Measurements from ENCODE around the gene ABAT. TPM values are rescaled to one million over a fixed set of nuclear protein-coding genes. Genes with fewer than 3 reads are reported as not detected.

ABAT gene
- total RNA-seq, 1 donor from 2014 or later: 3.1 TPM

- DNase-seq (ENCODE audit: low spot score): no peak
These were observed 43.5 kb downstream of the ABAT start for GRCh38 chr16:8717892-8718415.

GRCh38 chr16:8718851-8719680 is 44.6 kb downstream of the ABAT start:
- no peak for DNase-seq (ENCODE audit: low spot score)

- DNase-seq (ENCODE audit: low spot score): peak; percentile 43
These were observed 45.9 kb downstream of the ABAT start for GRCh38 chr16:8720080-8720966.

GRCh38 chr16:8720967-8721308 is 46.5 kb downstream of the ABAT start:
- DNase-seq (ENCODE audit: low spot score): no peak

- DNase-seq (ENCODE audit: low spot score): no peak
These were observed 47.1 kb downstream of the ABAT start for GRCh38 chr16:8721336-8722024.

- no peak for DNase-seq (ENCODE audit: low spot score)
These were observed 47.6 kb downstream of the ABAT start for GRCh38 chr16:8722025-8722348.

GRCh38 chr16:8725513-8726178 is 51.2 kb downstream of the ABAT start:
- DNase-seq (ENCODE audit: low spot score): no peak

GRCh38 chr16:8727131-8727806 is 52.9 kb downstream of the ABAT start:
- DNase-seq (ENCODE audit: low spot score): no peak

GRCh38 chr16:8727857-8728618 is 53.6 kb downstream of the ABAT start:
- DNase-seq (ENCODE audit: low spot score): no peak

GRCh38 chr16:8729779-8730334 is 55.4 kb downstream of the ABAT start:
- no peak for DNase-seq (ENCODE audit: low spot score)

GRCh38 chr16:8730335-8730915 is 56.0 kb downstream of the ABAT start:
- no peak for DNase-seq (ENCODE audit: low spot score)

- no peak for DNase-seq (ENCODE audit: low spot score)
These were observed 59.6 kb downstream of the ABAT start for GRCh38 chr16:8733849-8734540.

- DNase-seq (ENCODE audit: low spot score): no peak
These were observed 61.2 kb downstream of the ABAT start for GRCh38 chr16:8735574-8735973.

- no peak for DNase-seq (ENCODE audit: low spot score)
These were observed 61.8 kb downstream of the ABAT start for GRCh38 chr16:8736123-8736668.

GRCh38 chr16:8739151-8739550 is 64.7 kb downstream of the ABAT start:
- DNase-seq (ENCODE audit: low spot score): no peak

GRCh38 chr16:8739989-8740704 is 65.7 kb downstream of the ABAT start:
- DNase-seq (ENCODE audit: low spot score): no peak

- no peak for DNase-seq (ENCODE audit: low spot score)
These were observed 66.4 kb downstream of the ABAT start for GRCh38 chr16:8740775-8741355.

Measured in umbilical cord (tissue), 2 donors.